OCI-LY1 (cell line): Measurements from ENCODE around the gene DHRS7.

ENCODE experiments used
- H2AFZ ChIP-seq: fragments of 200-600 bp; sonication (generic), shearing (Covaris generic); 2 replicates; pipeline ENCODE4 v1.6.0; 2014; ENCODE audit warnings: antibody characterized with exemption, mild to moderate bottlenecking, low read length
- H3F3A ChIP-seq: fragments of 200-600 bp; sonication (generic), shearing (Covaris generic); 2 replicates; pipeline ENCODE4 v1.6.0; 2014; ENCODE audit warnings: mild to moderate bottlenecking, antibody characterized with exemption, low read length, moderate library complexity; ENCODE audit not compliant: insufficient read depth
- H3K27ac ChIP-seq: fragments of 200-600 bp; sonication (generic); 2 replicates; pipeline ENCODE4 v1.5.1; 2014; ENCODE audit warnings: low read length, mixed run types, mild to moderate bottlenecking, low read depth; ENCODE audit not compliant: poor library complexity, severe bottlenecking
- H3K27me3 ChIP-seq: fragments of 200-600 bp; sonication (generic); 2 replicates; pipeline ENCODE4 v1.6.0; 2014; ENCODE audit warnings: antibody characterized with exemption, mild to moderate bottlenecking, low read length, moderate library complexity; ENCODE audit not compliant: insufficient read depth
- H3K36me3 ChIP-seq: fragments of 200-600 bp; sonication (generic); 2 replicates; pipeline ENCODE4 v1.6.1; 2014; ENCODE audit warnings: mild to moderate bottlenecking, antibody characterized with exemption, low read length, moderate library complexity, mixed read lengths; ENCODE audit not compliant: insufficient read depth
- H3K4me1 ChIP-seq: fragments of 200-600 bp; sonication (generic); 2 replicates; pipeline ENCODE4 v1.5.1; 2014; ENCODE audit warnings: mild to moderate bottlenecking, low read length, moderate library complexity; ENCODE audit not compliant: insufficient read depth, severe bottlenecking
- H3K4me2 ChIP-seq: fragments of 200-600 bp; sonication (generic), shearing (Covaris generic); 2 replicates; pipeline ENCODE4 v1.6.1; 2014; ENCODE audit warnings: low read length
- H3K4me3 ChIP-seq: fragments of 200-600 bp; sonication (generic); 2 replicates; pipeline ENCODE4 v1.5.1; 2014; ENCODE audit warnings: low read length, low read depth, mild to moderate bottlenecking, mixed read lengths; ENCODE audit not compliant: poor library complexity, severe bottlenecking
- H3K79me2 ChIP-seq: fragments of 200-600 bp; shearing (Covaris generic); 2 replicates; pipeline ENCODE4 v1.6.1; 2016; ENCODE audit warnings: mixed run types, low read length, mixed read lengths; ENCODE audit not compliant: insufficient read depth
- H3K9ac ChIP-seq: fragments of 200-600 bp; sonication (generic), shearing (Covaris generic); 2 replicates; pipeline ENCODE4 v1.6.1; 2014; ENCODE audit warnings: mild to moderate bottlenecking, low read length, mixed read lengths
- H3K9me2 ChIP-seq: fragments of 200-600 bp; sonication (generic), shearing (Covaris generic); 2 replicates; pipeline ENCODE4 v1.6.1; 2014; ENCODE audit warnings: low read depth, mild to moderate bottlenecking, low read length, mixed read lengths
- H3K9me3 ChIP-seq: fragments of 200-600 bp; shearing (Covaris generic); 2 replicates; pipeline ENCODE4 v1.6.1; 2014; ENCODE audit warnings: low read length, mixed read lengths
- H4K20me1 ChIP-seq: fragments of 200-600 bp; sonication (generic), shearing (Covaris generic); 2 replicates; pipeline ENCODE4 v1.6.0; 2016; ENCODE audit warnings: mild to moderate bottlenecking, low read length; ENCODE audit not compliant: insufficient read depth
- CTCF ChIP-seq: fragments of 200-600 bp; sonication (generic), shearing (Covaris generic); IDR thresholded peaks from 2 replicates; pipeline ENCODE4 v1.5.1; 2017; ENCODE audit warnings: mild to moderate bottlenecking, antibody characterized with exemption, low read length, moderate library complexity, mixed read lengths
- EZH2 ChIP-seq: fragments of 200-600 bp; sonication (generic), shearing (Covaris generic); IDR thresholded peaks from 2 replicates; pipeline ENCODE4 v1.8.0; 2017; ENCODE audit warnings: borderline replicate concordance, mixed run types, mild to moderate bottlenecking, antibody characterized with exemption, low read length, moderate library complexity, mixed read lengths

The DHRS7 gene

DNA sequence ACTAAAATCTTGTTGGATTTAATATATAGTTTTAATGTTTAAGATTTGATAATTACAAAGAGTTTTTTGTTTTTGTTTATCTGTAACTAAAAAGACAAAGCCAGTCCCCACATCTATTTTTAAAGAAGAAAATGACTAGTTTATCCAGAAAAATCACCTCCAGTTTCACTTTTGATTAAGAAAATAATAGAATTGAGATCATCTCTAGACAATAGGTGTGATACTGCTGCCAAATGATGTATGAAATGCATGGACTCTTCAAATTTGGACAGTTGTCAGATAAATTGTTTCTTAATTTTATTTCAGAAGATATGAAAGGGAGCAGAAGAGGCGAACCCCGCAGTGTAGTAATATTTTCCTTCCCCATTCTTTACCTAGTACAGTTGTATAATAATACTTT is 53.5 kb downstream of the DHRS7 start:
- no peak overlapping the region for H3K4me2 ChIP-seq
- H3K4me3 ChIP-seq = no peak overlapping the region

DNA sequence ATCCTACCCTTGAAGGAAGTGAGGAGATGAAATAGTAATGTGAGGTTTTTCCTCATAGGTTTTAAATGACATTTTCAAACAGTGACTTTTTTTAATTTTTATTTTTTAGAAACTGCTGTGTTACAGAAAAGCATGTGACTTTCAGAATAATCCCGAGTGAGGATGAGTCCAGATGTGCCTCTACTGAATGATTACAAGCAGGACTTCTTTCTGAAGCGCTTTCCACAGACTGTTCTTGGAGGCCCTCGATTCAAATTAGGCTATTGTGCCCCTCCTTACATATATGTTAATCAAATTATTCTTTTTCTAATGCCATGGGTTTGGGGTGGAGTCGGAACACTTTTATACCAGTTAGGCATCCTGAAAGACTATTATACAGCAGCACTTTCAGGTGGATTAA is 57.7 kb downstream of the DHRS7 start:
- no peak for TF ChIP-seq CTCF
- TF ChIP-seq EZH2 = no peak
- Histone ChIP-seq H3K4me3 (no peak overlapping the region), H3K9me3 (no peaks in the 10 kb centered on the region), H3F3A (no peaks in the 10 kb centered on the region), H3K36me3 (peaks cover 45% of the 10 kb centered on the region), H3K4me1 (no peaks in the 10 kb centered on the region), H3K27me3 (no peaks in the 10 kb centered on the region), H4K20me1 (no peaks in the 10 kb centered on the region), H3K27ac (no peak overlapping the region), H3K9ac (no peak overlapping the region), H2AFZ (no peak overlapping the region), H3K4me2 (no peak overlapping the region), H3K79me2 (0 out of 2 replicates have a peak, but pooled peaks cover 26% of the 10 kb centered on the region), H3K9me2 (no peaks in the 10 kb centered on the region)

More for the DNA sequence above, 53.5 kb downstream of the DHRS7 start:
- Histone ChIP-seq H3K9ac (no peak overlapping the region), H3K9me3 (no peaks in the 10 kb centered on the region), H4K20me1 (no peaks in the 10 kb centered on the region), H3F3A (no peaks in the 10 kb centered on the region), H3K4me1 (no peaks in the 10 kb centered on the region), H3K27ac (no peak overlapping the region), H3K79me2 (0 out of 2 replicates have a peak, but pooled peaks cover 14% of the 10 kb centered on the region), H3K27me3 (no peaks in the 10 kb centered on the region), H3K9me2 (no peaks in the 10 kb centered on the region), H3K36me3 (peaks cover 57% of the 10 kb centered on the region), H2AFZ (no peak overlapping the region)
- TF ChIP-seq CTCF = no peak
- TF ChIP-seq EZH2 = no peak

DNA sequence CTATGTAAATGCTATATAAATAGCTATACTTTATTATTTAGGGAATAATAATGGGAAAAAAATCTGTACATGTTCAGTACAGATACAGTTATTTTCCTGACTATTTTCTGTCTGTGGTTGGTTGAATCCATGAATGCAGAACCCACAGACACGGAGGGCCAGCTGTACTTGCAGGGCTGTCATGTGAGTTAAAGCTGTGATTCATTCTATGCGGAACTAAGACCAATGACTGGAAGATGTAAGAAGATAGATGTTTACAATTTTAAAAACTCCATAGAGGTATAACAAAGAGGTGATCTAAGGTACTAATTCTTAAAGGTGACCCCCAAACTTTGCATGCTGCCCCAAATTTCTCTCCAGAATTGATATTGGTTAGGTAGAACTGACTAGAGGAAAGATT is 58.9 kb downstream of the DHRS7 start:
- Histone ChIP-seq H3K79me2 (peaks cover 30% of the 10 kb centered on the region), H3K4me3 (no peak overlapping the region), H3K4me1 (no peaks in the 10 kb centered on the region), H3K36me3 (peaks cover 43% of the 10 kb centered on the region), H4K20me1 (no peaks in the 10 kb centered on the region), H3K4me2 (no peak overlapping the region), H3K27ac (no peak overlapping the region), H3K9ac (no peak overlapping the region), H3F3A (no peaks in the 10 kb centered on the region), H3K9me3 (no peaks in the 10 kb centered on the region), H3K9me2 (no peaks in the 10 kb centered on the region), H2AFZ (no peak overlapping the region), H3K27me3 (no peaks in the 10 kb centered on the region)
- TF ChIP-seq CTCF (no peak), EZH2 (no peak)
